SK-N-SH treated with all-trans-retinoic acid at 6 μM for 48 hours (cell line): ENCODE data around the gene METRNL.

Experiments
- ATAC-seq: fragments of 200-7000 bp; cut with Tn5 transposase; 3 replicates; pipeline ENCODE4 v1.9.1; 2020; ENCODE audit warnings: mild to moderate bottlenecking, moderate library complexity
- BACH2 ChIP-seq: fragments of 250-450 bp; sonication (Bioruptor Pico); IDR thresholded peaks from 2 replicates; pipeline ENCODE4 v1.9.0; 2021; ENCODE audit warnings: mild to moderate bottlenecking, borderline replicate concordance
- CREB5 ChIP-seq: fragments of 250-450 bp; sonication (Bioruptor Pico); IDR thresholded peaks from 2 replicates; pipeline ENCODE4 v1.5.1; 2020; ENCODE audit warnings: low read depth, mild to moderate bottlenecking, moderate library complexity
- CSDC2 ChIP-seq: fragments of 250-450 bp; sonication (Bioruptor Pico); IDR thresholded peaks from 2 replicates; pipeline ENCODE4 v1.5.0; 2020; ENCODE audit warnings: mild to moderate bottlenecking, moderate library complexity
- CSRNP3 ChIP-seq: fragments of 250-450 bp; sonication (Bioruptor Pico); IDR thresholded peaks from 2 replicates; pipeline ENCODE4 v1.5.1; 2021; ENCODE audit warnings: mild to moderate bottlenecking, moderate library complexity
- ESRRG ChIP-seq: fragments of 250-450 bp; sonication (Bioruptor Pico); IDR thresholded peaks from 2 replicates; pipeline ENCODE4 v1.6.1; 2021; ENCODE audit warnings: mild to moderate bottlenecking
- GLIS3 ChIP-seq: fragments of 250-450 bp; sonication (Bioruptor Pico); IDR thresholded peaks from 2 replicates; pipeline ENCODE4 v1.5.0; 2020; ENCODE audit warnings: mild to moderate bottlenecking, moderate library complexity
- POU6F1 ChIP-seq: fragments of 250-450 bp; sonication (Bioruptor Pico); IDR thresholded peaks from 2 replicates; pipeline ENCODE4 v1.8.0; 2021; ENCODE audit warnings: low read depth, mild to moderate bottlenecking, moderate library complexity, borderline replicate concordance
- PPARA ChIP-seq: fragments of 250-450 bp; sonication (Bioruptor Pico); IDR thresholded peaks from 2 replicates; pipeline ENCODE4 v1.5.0; 2020; ENCODE audit warnings: mild to moderate bottlenecking, borderline replicate concordance
- RARB ChIP-seq: fragments of 250-450 bp; sonication (Bioruptor Pico); IDR thresholded peaks from 2 replicates; pipeline ENCODE4 v1.8.0; 2021; ENCODE audit warnings: mild to moderate bottlenecking, moderate library complexity
- TCF4 ChIP-seq: fragments of 250-450 bp; sonication (Bioruptor Pico); IDR thresholded peaks from 2 replicates; pipeline ENCODE4 v1.8.0; 2021; ENCODE audit warnings: mild to moderate bottlenecking, moderate library complexity, borderline replicate concordance
- TSHZ2 ChIP-seq: fragments of 250-450 bp; sonication (Bioruptor Pico); IDR thresholded peaks from 2 replicates; pipeline ENCODE4 v1.5.0; 2020; ENCODE audit warnings: mild to moderate bottlenecking, moderate library complexity
- ZC3H10 ChIP-seq: fragments of 250-450 bp; sonication (Bioruptor Pico); IDR thresholded peaks from 2 replicates; pipeline ENCODE4 v1.5.1; 2021; ENCODE audit warnings: mild to moderate bottlenecking, moderate library complexity
- ZFP30 ChIP-seq: fragments of 450-650 bp; formaldehyde crosslinking; IDR thresholded peaks from 2 replicates; pipeline ENCODE4 v1.5.0; 2022; ENCODE audit warnings: mild to moderate bottlenecking, moderate library complexity
- ZNF565 ChIP-seq: fragments of 450-650 bp; formaldehyde crosslinking; conservative IDR thresholded peaks from 2 replicates; pipeline ENCODE4 v1.5.0; 2020; ENCODE audit warnings: low read depth, mild to moderate bottlenecking, moderate library complexity
- ZNF70 ChIP-seq: fragments of 450-650 bp; formaldehyde crosslinking; IDR thresholded peaks from 2 replicates; pipeline ENCODE4 v1.5.0; 2020; ENCODE audit warnings: mild to moderate bottlenecking, moderate library complexity
- ZNF8 ChIP-seq: fragments of 450-650 bp; formaldehyde crosslinking; IDR thresholded peaks from 2 replicates; pipeline ENCODE4 v1.5.0; 2020; ENCODE audit warnings: mild to moderate bottlenecking, moderate library complexity

The METRNL gene

GRCh38 chr17:83084621-83085056 lies 5.2 kb downstream of the METRNL start (continued):
- TF ChIP-seq TSHZ2 (CRISPR knock-in tag) (no peak), CREB5 (no peak), ZNF70 (CRISPR knock-in tag) (no peak), TCF4 (CRISPR knock-in tag) (no peak), ZNF565 (CRISPR knock-in tag) (no peak), ZNF8 (no peak), CSDC2 (CRISPR knock-in tag) (no peak), PPARA (CRISPR knock-in tag) (no peak), BACH2 (CRISPR knock-in tag) (no peak), ESRRG (CRISPR knock-in tag) (no peak), RARB (no peak)

GRCh38 chr17:83085103-83085502 lies 5.7 kb downstream of the METRNL start:
- no peak for TF ChIP-seq ESRRG (CRISPR knock-in tag)
- no peak for ATAC-seq

- no peak for TF ChIP-seq TSHZ2 (CRISPR knock-in tag)
- TF ChIP-seq ZFP30 (CRISPR knock-in tag) = no peak
- no peak for TF ChIP-seq RARB
- TF ChIP-seq ZNF70 (CRISPR knock-in tag) = no peak
- no peak for TF ChIP-seq ESRRG (CRISPR knock-in tag)
- no peak for TF ChIP-seq CSDC2 (CRISPR knock-in tag)
- TF ChIP-seq POU6F1 (CRISPR knock-in tag) = no peak
- TF ChIP-seq BACH2 (CRISPR knock-in tag) = no peak
- no peak for TF ChIP-seq GLIS3 (CRISPR knock-in tag)
- no peak for TF ChIP-seq CSRNP3
- no peak for TF ChIP-seq ZC3H10 (CRISPR knock-in tag)
- no peak for TF ChIP-seq ZNF8
- no peak for TF ChIP-seq ZNF565 (CRISPR knock-in tag)
- ATAC-seq = no peak
Measured at GRCh38 chr17:83085526-83086198, 6.3 kb downstream of the METRNL start.
